Measurements from ENCODE around the gene PMS2. TPM values are rescaled to one million over a fixed set of nuclear protein-coding genes. Genes with fewer than 3 reads are reported as not detected.
"Not testable (repeated sequence)": the region's sequence is repeated elsewhere in the genome, so short reads cannot be mapped to it uniquely, and the experiment has no call there.

The PMS2 gene, protein sequence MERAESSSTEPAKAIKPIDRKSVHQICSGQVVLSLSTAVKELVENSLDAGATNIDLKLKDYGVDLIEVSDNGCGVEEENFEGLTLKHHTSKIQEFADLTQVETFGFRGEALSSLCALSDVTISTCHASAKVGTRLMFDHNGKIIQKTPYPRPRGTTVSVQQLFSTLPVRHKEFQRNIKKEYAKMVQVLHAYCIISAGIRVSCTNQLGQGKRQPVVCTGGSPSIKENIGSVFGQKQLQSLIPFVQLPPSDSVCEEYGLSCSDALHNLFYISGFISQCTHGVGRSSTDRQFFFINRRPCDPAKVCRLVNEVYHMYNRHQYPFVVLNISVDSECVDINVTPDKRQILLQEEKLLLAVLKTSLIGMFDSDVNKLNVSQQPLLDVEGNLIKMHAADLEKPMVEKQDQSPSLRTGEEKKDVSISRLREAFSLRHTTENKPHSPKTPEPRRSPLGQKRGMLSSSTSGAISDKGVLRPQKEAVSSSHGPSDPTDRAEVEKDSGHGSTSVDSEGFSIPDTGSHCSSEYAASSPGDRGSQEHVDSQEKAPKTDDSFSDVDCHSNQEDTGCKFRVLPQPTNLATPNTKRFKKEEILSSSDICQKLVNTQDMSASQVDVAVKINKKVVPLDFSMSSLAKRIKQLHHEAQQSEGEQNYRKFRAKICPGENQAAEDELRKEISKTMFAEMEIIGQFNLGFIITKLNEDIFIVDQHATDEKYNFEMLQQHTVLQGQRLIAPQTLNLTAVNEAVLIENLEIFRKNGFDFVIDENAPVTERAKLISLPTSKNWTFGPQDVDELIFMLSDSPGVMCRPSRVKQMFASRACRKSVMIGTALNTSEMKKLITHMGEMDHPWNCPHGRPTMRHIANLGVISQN
- polyA plus RNA-seq (2012; ENCODE audit: missing spikeins) = 12.6 TPM

- FAIRE-seq = peak; percentile 81
- peak; percentile 80 for DNase-seq (ENCODE audit: insufficient read length)
- TF ChIP-seq POLR2AphosphoS5 (IDR thresholded peaks at IDR 0.05; ENCODE audit: low read depth, low read length) (peak; percentile 88), POLR2A (IDR thresholded peaks at IDR 0.05; ENCODE audit: low read depth, low read length) (peak; percentile 88), TAF1 (IDR thresholded peaks at IDR 0.05; ENCODE audit: borderline replicate concordance, low read depth, low read length) (peak; percentile 75; the same call in 1 of the 2 replicates)
These were observed at the start of gene PMS2, which contains the start of gene AIMP2 for GRCh38 chr7:6008668-6009611. TSS of gene PMS2 (minus strand) at chr7:6009049. CDS start at chr7:6009019, 30 bp downstream. TSS of gene AIMP2 (plus strand) at chr7:6009272. CDS start at chr7:6009364, 92 bp downstream.

DNA sequence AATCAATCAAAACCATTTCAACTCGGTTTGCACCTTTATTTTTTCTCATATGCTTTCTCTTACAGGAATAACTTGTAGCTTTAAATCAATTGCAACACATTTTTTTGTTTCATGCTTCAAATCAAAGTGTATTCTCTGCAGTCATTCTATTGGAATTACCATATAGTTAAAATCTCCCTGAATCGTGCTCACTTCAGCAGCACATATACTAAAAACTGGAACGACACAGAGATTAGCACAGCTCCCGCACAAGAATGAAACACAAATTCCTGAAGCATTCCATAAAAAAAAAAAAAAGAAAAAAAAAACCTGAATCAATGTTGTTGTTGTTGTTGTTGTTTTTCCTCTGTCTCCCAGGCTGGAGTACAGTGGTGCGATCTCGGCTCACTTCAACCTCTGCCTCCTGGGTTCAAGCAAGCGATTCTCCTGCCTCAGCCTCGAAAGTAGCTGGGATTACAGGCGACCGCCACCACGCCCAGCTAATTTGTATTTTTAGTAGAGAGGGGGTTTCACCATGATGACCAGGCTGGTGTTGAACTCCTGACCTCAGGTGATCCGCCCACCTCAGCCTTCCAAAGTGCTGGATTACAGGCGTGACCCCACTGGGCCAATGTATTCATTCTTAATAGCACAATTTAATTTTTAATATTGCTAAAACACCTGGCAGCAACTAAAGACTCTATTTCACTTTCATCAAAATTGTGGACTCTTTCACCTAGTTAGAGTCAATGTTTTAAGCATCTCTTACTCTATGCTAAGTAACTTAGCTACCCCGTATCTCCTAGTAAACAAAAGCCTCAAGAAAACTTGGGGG is 48.7 kb upstream of the PMS2 start:
- no peak for TF ChIP-seq TAF1 (IDR thresholded peaks at IDR 0.05; ENCODE audit: borderline replicate concordance, low read depth, low read length)
- no peak for TF ChIP-seq POLR2AphosphoS5 (IDR thresholded peaks at IDR 0.05; ENCODE audit: low read depth, low read length)
- no peak for TF ChIP-seq POLR2A (IDR thresholded peaks at IDR 0.05; ENCODE audit: low read depth, low read length)
- FAIRE-seq (peak; percentile 63), DNase-seq (ENCODE audit: insufficient read length) (no peak)

DNA sequence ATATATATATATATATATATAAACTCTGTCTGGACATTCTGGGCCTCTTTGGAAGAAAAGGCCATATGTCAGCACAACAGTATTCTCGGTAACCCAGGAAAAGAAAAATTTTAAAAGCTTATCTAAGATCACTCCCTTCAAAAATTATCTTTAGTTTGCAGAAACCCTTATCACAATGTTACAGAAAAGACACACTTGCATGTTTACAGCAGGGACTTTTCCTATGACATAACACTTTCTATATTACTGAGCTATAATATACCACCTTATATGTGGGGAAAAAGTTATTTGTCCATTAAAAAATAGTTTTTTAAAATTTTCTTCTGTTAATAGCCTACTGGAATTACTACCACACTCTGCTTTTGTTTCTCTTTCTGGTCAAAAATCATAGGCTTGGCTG is 47.8 kb upstream of the PMS2 start:
- TF ChIP-seq TAF1 (IDR thresholded peaks at IDR 0.05; ENCODE audit: borderline replicate concordance, low read depth, low read length) = no peak
- TF ChIP-seq POLR2A (IDR thresholded peaks at IDR 0.05; ENCODE audit: low read depth, low read length) = no peak
- no peak for TF ChIP-seq POLR2AphosphoS5 (IDR thresholded peaks at IDR 0.05; ENCODE audit: low read depth, low read length)
- FAIRE-seq = no peak
- DNase-seq (ENCODE audit: insufficient read length) = no peak

GRCh38 chr7:6051185-6051584 is 42.3 kb upstream of the PMS2 start:
- not testable (repeated sequence) for DNase-seq (ENCODE audit: insufficient read length); FAIRE-seq

GRCh38 chr7:6049780-6050179 is 40.9 kb upstream of the PMS2 start:
- DNase-seq (ENCODE audit: insufficient read length) (no peak), FAIRE-seq (no peak)
- no peak for TF ChIP-seq POLR2AphosphoS5 (IDR thresholded peaks at IDR 0.05; ENCODE audit: low read depth, low read length)
- TF ChIP-seq TAF1 (IDR thresholded peaks at IDR 0.05; ENCODE audit: borderline replicate concordance, low read depth, low read length) = no peak
- TF ChIP-seq POLR2A (IDR thresholded peaks at IDR 0.05; ENCODE audit: low read depth, low read length) = no peak

DNA sequence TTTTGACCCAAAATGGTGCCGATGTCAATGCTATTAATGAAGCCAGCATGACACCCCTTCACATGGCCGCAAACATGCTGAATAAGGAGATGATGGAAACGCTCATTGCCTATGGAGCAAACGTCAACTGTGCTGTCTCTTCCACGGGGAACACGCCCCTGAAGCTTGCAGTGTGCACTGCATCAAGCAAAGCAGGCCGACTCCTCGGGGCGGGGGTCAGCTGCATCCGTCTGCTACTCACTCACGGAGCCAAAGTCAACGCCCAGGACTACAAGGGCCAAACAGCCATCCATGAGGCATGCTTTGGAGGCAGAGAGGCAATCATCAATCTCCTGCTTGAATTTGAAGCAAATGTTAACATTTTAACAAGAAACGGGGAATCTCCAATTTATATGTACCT is 26.8 kb upstream of the PMS2 start:
- no peak for TF ChIP-seq POLR2A (IDR thresholded peaks at IDR 0.05; ENCODE audit: low read depth, low read length)
- TF ChIP-seq POLR2AphosphoS5 (IDR thresholded peaks at IDR 0.05; ENCODE audit: low read depth, low read length) = no peak
- no peak for TF ChIP-seq TAF1 (IDR thresholded peaks at IDR 0.05; ENCODE audit: borderline replicate concordance, low read depth, low read length)
- no peak for FAIRE-seq

GRCh38 chr7:6035165-6035564 is 26.3 kb upstream of the PMS2 start:
- FAIRE-seq = no peak

More for the DNA sequence above, 26.8 kb upstream of the PMS2 start:
- no peak for DNase-seq (ENCODE audit: insufficient read length)

DNA sequence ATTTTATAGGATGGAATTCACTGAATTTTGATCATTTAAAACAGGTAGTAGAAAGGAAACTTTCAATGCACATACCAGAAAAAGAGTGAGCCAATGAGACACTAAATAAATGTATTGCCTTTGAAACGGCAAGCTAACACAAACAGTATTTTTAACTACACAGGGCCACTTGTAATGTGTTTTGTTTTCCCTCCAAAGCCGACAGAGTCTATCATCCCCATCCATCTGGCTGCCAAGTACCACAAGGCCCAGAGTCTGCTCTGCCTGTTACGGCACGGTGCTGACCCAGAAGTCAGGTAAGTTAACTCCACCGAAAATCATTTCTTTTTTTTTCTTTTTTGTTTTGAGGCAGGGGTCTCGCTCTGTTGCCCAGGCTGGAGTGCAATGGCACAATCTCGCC is 23.8 kb upstream of the PMS2 start:
- FAIRE-seq (no peak), DNase-seq (ENCODE audit: insufficient read length) (no peak)
- TF ChIP-seq POLR2AphosphoS5 (IDR thresholded peaks at IDR 0.05; ENCODE audit: low read depth, low read length) (no peak), TAF1 (IDR thresholded peaks at IDR 0.05; ENCODE audit: borderline replicate concordance, low read depth, low read length) (no peak), POLR2A (IDR thresholded peaks at IDR 0.05; ENCODE audit: low read depth, low read length) (no peak)

More at GRCh38 chr7:6035165-6035564, 26.3 kb upstream of the PMS2 start:
- no peak for DNase-seq (ENCODE audit: insufficient read length)
- no peak for TF ChIP-seq TAF1 (IDR thresholded peaks at IDR 0.05; ENCODE audit: borderline replicate concordance, low read depth, low read length)
- no peak for TF ChIP-seq POLR2A (IDR thresholded peaks at IDR 0.05; ENCODE audit: low read depth, low read length)
- no peak for TF ChIP-seq POLR2AphosphoS5 (IDR thresholded peaks at IDR 0.05; ENCODE audit: low read depth, low read length)

GRCh38 chr7:6032167-6032566 is 23.3 kb upstream of the PMS2 start:
- TF ChIP-seq POLR2AphosphoS5 (IDR thresholded peaks at IDR 0.05; ENCODE audit: low read depth, low read length) (no peak), POLR2A (IDR thresholded peaks at IDR 0.05; ENCODE audit: low read depth, low read length) (no peak), TAF1 (IDR thresholded peaks at IDR 0.05; ENCODE audit: borderline replicate concordance, low read depth, low read length) (no peak)
- FAIRE-seq (no peak), DNase-seq (ENCODE audit: insufficient read length) (no peak)

DNA sequence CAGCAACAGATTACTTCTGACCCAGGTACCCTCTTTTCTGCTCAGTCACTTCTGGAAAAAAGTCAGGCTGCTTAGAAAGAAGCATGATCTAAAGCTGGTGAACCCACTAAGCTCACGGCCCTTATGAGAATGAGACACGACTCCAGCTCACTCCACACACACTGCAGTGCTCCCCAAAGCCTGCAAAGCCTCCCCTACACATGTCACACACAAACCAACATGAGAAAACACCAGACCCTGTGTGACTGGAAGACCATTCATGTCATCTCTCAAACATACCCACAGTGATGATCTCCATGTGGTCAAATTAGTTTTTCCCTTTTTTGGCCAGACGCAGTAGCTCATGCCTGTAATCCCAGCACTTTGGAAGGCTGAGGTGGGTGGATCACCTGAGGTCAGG is 22.7 kb upstream of the PMS2 start:
- TF ChIP-seq POLR2A (IDR thresholded peaks at IDR 0.05; ENCODE audit: low read depth, low read length) (no peak), POLR2AphosphoS5 (IDR thresholded peaks at IDR 0.05; ENCODE audit: low read depth, low read length) (no peak), TAF1 (IDR thresholded peaks at IDR 0.05; ENCODE audit: borderline replicate concordance, low read depth, low read length) (no peak)
- FAIRE-seq = no peak
- no peak for DNase-seq (ENCODE audit: insufficient read length)
